ENCODE results near the gene ROBO2.

The ROBO2 gene

DNA sequence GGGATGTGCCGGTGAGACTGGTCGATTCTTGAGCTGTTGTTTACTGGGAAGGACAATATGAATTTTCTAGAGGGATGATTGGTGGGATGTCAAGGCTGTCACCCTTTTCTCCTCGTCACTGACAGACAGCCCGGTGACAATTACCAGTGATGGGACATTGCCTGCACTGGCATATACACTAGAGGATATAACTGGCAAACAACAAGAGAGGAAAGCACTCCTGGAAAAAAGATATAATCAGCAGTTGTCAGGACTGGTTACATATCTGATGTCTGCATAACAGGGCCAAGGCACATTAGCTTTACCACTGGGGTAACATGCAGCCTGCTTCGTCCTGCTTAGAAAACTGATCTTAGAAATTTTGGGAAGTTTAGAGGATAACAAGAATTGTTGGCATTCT is 131.1 kb downstream of the ROBO2 start:
- H3K4me3 ChIP-seq (ENCODE audit: low read length), result no peak overlapping the region
- no peak for DNase-seq (ENCODE audit: low read depth, low spot score)

DNA sequence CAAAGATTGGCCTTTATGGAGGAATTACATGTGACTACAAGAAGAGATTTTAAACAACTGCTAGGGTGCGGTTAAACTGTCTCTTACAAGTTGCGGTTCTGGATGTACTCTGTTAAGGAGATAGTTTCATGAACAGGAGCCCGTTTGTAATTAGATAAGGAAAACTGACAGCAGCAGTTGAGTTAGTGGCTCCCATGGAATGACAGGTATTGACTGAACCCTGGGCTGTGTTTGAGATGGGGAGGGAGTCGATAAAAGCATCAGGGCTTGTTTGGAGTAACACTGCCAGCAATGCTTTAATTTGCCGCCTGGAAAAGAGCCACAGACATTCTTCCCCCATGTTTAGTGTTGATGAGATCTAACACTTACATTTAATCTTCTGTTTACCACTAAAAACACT is 139.9 kb downstream of the ROBO2 start:
- no peak overlapping the region for H3K4me3 ChIP-seq (ENCODE audit: low read length)
- peak; percentile 20 for DNase-seq (ENCODE audit: low read depth, low spot score)

DNA sequence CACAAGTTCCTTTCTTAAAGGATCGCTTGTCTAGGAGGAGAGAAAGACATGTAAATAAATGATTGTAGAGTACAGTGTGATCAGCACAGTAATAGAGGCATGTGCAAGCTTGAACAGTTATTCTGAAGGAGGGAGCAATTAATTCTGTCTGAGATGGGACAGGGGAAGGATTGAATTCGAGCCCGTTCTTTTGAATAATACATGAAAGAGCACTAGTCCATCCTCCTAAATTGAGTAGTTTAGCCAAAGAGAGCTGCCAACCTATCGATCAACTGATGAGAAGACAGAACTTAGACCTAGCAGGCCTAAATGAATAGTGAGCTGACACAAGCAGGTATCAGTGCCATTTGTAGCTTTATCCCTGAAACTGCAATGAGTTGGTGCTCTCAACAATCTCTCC is 142.4 kb downstream of the ROBO2 start:
- no peak for DNase-seq (ENCODE audit: low read depth, low spot score)

DNA sequence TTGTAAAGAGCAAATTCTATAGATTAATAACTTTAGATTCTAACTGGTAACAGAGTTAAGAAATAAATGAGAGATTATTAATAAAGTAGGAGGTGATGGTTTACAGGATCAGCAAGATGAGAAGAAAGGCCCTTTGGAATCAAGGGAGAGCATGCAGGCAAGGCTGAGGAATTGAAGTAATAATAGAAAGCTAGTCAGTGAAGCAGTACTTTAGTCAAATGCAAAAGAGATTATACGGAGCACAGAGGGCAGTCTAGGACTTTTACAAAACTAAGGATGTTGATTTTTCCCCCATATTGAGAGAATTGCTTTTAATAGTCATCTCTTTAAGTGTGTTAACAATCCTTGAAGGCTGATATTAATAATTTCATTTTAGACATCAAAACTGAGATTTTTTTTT is 146.4 kb downstream of the ROBO2 start:
- DNase-seq (ENCODE audit: low read depth, low spot score), result no peak
- H3K4me3 ChIP-seq (ENCODE audit: low read length), result no peak overlapping the region

More for the DNA sequence above, 142.4 kb downstream of the ROBO2 start:
- H3K4me3 ChIP-seq (ENCODE audit: low read length), result no peak overlapping the region

DNA sequence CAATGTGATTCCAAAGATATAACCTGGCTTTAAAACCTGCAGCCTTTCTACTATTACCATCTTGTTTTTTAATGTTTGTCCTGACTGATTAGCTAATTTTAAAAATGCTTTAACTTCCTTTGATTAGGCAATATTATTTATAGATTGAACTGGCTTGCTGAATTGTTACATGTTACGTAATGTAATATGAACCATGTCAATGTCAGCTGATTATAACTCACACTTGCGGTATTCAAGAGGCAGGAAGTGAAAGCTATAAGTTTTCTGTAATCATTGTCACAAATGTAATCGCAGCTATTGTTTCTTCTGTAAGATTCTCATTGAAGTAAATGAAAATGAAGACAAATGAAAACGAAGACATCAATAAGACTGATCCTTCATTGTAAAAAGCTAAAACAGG is 146.8 kb downstream of the ROBO2 start:
- H3K4me3 ChIP-seq (ENCODE audit: low read length), result no peak overlapping the region
- DNase-seq (ENCODE audit: low read depth, low spot score), result no peak

DNA sequence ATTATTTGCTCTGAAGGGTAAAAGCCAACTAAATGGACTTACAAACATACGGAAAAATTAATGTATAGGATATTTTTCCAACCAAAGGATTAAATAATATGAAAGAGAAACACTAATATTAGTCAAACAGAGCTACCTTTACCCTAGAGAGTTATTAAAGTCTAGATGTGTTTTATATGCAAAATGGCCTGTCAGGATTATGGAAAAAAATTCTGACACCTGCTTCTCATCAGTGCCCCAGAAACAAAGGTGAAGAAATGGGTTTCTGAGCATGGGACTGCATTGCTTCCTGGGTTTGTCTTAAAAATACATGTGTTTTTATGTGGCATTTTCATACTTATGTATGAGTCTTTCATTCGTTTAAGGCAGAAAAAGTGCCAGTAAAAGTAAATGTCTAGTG is 148.3 kb downstream of the ROBO2 start:
- no peak for DNase-seq (ENCODE audit: low read depth, low spot score)
- H3K4me3 ChIP-seq (ENCODE audit: low read length), result no peak overlapping the region

DNA sequence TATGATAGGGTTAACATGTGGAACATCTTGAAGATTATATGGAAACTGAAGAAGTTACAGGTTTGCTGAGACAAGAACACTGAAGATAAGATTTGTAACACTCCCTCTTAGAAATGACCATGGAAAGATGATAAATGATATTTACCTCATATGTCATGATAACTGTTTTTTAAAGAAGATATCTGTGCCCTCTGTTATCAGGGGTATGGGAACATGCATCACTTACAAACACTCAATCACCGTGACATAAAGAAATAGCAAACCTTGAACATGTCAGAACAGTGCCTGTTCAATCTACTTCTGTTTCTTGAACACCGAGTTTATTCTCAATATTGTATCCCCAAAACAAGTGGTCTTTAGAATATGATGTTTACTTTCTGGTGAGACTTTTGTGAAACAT is 149.4 kb downstream of the ROBO2 start:
- no peak overlapping the region for H3K4me3 ChIP-seq (ENCODE audit: low read length)

DNA sequence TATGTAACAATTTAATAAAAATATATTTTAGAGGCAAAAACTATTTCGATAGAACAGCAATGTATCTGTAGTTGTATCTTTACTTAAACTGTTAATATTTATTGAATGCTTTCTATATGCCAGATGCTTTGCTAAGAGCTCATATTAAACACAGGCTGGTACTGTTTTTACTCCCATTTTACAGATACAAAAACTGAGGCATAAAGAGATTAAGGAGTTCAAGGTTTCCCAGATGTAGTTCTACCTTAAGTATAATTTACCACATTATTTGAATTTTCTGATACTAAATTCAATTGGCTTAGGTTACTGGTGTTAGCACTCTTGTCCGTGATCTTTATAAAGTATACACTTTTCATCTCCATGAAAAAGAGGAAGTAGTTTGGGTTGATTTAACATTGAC is 149.8 kb downstream of the ROBO2 start:
- no peak overlapping the region for H3K4me3 ChIP-seq (ENCODE audit: low read length)
- no peak for DNase-seq (ENCODE audit: low read depth, low spot score)

More for the DNA sequence above, 149.4 kb downstream of the ROBO2 start:
- no peak for DNase-seq (ENCODE audit: low read depth, low spot score)

DNA sequence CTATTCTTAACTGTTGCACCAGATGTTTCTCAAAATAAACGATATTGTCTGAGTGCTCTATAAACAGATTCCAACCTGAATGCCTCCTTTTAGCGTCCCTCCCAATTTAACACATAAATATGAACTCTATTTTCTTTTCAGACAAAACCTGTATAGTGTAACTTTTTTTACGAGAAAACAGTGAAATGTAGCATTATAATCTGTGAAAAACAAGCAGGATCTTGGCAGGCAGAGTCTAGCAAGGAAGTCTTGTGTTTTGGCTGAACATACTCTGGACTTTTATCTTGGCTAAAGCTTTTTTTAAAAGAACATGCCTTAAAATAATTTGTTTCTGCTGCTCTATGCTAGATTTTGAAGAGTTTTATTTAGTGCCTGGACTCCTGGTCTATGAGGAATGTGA is 150.5 kb downstream of the ROBO2 start:
- H3K4me3 ChIP-seq (ENCODE audit: low read length), result no peak overlapping the region
- no peak for DNase-seq (ENCODE audit: low read depth, low spot score)

DNA sequence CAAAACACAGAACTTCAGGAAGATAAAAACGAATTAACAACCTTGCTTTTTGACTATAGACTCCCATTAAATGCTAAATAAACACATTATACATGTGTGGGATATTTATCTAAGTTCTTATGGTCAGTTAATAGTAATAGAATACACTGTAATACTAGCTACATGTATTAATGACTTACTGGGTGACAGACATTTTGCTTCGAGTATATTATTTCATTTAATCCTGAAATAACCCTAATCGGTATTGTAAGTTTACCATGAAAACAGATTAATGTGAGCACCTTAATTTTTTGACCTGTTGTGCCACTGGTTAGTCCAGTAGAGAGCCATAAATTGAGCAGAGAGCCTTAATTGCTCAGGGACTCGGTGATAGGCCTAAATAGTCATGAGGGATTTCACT is 151.1 kb downstream of the ROBO2 start:
- H3K4me3 ChIP-seq (ENCODE audit: low read length), result no peak overlapping the region
- DNase-seq (ENCODE audit: low read depth, low spot score), result no peak

DNA sequence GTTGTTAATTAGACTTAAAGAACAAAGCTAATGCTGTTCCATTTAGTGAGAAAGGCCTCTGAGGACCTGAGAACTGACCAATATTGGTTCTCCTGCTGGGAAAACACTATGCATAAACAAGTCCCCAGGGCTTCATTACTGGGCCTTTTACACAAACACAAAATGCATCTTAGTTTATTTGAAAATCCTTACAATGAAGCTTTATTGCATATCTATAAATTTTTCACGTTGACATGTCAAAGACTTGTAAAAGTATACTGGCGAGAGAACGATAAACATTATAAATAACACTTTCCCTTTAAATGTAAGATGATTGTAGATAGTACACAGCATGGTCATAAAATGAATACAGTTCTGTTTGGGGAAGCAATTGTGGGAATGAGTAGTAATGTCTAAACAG is 151.7 kb downstream of the ROBO2 start:
- DNase-seq (ENCODE audit: low read depth, low spot score), result no peak
- no peak overlapping the region for H3K4me3 ChIP-seq (ENCODE audit: low read length)

DNA sequence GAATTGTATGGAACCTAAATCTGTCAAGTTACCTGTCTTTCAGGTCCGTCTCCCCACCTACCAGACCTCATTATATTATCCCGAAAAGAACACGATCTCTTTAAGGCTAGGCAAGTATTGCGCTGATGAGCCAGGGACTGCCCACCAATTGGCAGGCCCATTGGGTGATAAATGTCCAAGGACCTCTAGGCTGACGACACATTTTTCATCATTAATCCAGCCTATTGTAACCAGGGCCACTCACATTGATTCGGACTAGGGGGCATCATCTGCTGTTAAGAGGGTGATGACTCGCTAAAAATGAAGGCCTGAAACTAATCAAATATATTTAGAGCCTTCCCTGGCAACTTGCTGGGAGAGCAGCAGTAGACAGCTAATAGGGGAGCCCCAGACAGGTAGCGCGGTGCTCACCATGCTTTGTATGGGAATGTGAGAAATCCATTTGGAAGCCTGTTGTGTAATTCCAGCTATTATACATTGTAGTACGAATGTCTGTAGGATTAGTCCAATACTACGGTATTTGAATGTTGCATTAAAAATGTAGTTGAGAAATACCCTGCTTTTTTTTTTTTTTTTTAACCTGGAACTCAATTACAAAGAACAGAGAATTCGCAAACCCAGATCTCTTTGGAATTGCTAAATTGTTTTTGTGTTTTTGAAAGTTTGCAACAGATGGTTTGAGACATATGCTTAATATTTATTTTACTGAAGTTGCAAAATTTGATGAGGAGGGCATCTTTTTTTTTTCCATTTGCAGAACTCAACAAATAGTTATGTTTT is 156.1 kb downstream of the ROBO2 start:
- no peak overlapping the region for H3K4me3 ChIP-seq (ENCODE audit: low read length)
- DNase-seq (ENCODE audit: low read depth, low spot score), result no peak

DNA sequence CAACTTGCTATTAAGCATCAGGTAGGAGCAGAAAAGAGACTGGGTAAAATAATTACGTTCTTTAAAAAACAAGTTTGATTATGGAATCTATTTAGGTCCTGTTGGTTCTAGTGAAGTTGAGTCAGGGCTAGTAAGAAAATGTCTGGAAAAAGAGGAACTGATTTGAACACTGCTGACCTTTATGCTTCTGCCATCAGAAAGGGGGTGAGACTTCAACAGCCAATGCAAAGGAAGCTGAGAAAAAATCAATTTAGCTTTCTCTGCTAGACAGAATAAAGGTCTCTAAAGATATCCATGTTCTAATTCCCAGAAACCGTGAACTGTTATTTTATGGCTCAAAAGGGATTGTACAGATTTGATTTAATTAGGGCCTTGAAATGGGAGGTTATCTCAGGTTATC is 157.5 kb downstream of the ROBO2 start:
- DNase-seq (ENCODE audit: low read depth, low spot score), result no peak
- H3K4me3 ChIP-seq (ENCODE audit: low read length), result no peak overlapping the region

DNA sequence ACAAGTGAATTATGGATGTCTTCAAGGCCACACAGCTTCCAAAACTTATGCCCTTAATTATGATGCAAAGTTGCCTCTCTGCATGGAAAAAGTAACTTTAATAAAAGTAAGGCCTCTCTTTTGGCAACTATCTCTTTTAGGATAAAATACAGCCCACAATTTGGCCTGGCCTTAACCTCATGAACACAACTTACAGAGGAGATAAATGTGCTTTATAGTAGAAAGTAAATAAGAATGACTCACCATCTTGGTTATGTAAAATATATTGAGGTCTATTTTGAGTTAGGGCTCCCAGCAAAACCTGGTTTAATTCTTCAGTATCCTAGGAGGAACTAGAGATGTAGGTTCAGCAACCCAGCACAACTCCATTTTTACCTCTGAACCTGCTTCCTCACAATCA is 164.0 kb downstream of the ROBO2 start:
- no peak for DNase-seq (ENCODE audit: low read depth, low spot score)
- H3K4me3 ChIP-seq (ENCODE audit: low read length), result no peak overlapping the region

DNA sequence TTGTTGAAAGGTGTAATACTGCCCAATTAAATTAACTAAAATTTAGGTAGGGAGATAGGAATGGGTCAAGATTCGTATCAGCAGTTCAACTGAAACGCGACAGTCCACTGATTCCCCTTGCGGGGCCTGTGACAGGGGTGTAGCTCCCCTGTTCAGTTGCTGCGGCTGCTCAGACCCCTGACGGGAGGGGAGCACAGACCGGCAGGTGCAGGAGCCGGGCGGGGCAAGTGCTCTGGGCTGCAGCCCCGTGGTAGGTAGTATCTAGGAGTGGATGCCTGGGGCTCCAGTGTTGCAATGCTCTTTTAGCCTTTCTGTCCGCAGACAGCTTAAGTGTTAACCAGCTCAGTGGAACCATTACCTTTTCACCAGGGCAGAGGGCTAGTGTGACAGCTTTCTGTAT is 164.9 kb downstream of the ROBO2 start:
- no peak overlapping the region for H3K4me3 ChIP-seq (ENCODE audit: low read length)
- DNase-seq (ENCODE audit: low read depth, low spot score), result no peak

DNA sequence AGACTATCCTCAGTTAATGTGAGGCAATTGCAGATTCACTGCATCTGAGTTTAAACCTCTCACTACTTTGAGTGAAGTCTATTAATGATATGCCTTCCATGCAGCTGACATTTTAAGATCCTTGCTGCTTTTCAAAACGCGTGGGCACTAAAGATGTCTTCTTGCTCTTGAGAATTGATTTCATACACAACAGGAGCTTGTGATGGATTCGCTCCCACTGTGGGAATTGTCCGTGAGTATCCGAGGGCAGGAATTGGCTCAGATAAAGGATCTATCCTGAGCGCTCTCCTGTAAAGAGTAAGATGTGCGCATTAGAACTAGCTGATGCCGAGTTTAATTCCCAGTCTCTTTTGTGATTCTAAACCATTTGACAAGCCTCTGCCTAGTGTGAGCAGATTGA is 167.9 kb downstream of the ROBO2 start:
- no peak overlapping the region for H3K4me3 ChIP-seq (ENCODE audit: low read length)
- no peak for DNase-seq (ENCODE audit: low read depth, low spot score)

DNA sequence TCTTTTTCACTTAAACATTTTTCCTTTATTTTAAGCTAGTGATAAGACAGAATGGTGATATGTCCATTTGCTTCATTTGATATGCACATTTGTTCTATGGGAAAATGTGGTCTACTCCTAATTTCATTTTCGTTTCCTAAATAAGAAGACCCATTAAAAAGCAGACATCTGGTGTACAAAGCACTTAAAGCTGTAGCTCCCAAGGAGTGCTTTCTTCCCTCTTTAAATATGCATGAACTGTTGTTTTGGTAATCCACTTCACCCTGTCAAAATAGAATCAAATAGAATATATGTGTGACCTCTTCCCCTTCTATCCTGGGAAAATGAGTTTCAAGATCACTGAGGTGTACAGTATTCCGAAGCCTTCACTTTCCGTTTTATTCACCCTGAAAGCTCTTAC is 182.8 kb downstream of the ROBO2 start:
- DNase-seq (ENCODE audit: low read depth, low spot score), result no peak
- no peak overlapping the region for H3K4me3 ChIP-seq (ENCODE audit: low read length)

DNA sequence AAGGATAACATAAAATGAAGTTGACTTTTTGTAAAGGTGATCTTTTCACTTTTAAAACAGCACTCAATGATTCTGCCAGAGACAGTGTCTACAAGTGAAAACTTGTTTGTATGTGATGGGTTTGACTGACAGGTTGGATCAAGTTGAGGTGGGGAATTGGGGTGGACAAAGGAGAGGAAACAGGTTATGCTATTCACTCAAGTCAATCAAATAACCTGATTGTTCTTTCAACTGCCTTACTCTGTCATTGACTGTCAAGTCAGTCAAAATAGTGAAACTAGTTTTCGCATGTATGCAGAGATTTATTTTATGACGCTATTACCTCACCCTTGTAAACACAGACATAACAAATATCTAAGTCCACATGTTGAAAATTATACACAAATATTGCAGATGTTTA is 187.7 kb downstream of the ROBO2 start:
- no peak overlapping the region for H3K4me3 ChIP-seq (ENCODE audit: low read length)
- no peak for DNase-seq (ENCODE audit: low read depth, low spot score)

DNA sequence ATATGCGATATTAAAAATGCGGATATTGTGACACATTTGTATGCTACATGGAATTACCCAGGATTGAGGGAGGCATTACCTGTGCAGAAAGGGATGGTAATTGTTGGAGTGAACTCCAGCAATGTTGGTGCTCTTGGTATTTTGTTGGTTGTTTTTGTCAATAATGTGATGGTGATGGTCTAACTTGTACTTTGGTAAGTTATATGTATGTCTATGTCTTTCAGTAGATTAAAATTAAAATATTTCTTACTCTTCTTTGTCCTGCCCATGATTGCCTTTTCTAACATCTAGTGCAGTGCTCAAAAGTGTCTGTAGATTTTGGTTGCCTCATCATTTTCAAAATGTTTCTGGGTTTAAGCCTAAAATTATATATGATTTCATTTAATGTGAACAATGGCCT is 192.7 kb downstream of the ROBO2 start:
- no peak overlapping the region for H3K4me3 ChIP-seq (ENCODE audit: low read length)
- DNase-seq (ENCODE audit: low read depth, low spot score), result no peak

DNA sequence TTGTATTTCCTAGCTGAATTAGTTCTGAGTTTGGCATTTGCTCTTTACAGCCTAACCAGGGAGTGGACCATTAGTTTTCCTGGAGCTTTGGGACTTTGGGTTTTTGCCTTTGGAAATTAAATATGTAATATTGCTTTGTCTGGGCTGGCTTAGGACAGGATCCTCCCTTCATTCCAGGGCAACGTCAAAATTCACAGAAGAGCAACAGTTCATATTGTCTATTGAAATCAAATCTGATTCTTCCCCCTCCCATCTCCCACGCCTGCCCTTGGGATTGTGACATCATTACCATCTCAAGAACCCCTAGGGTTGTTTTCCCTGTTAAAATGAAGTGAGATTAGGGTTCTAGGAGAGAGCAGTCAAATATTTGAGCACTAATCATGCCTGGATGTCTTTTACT is 194.1 kb downstream of the ROBO2 start:
- no peak overlapping the region for H3K4me3 ChIP-seq (ENCODE audit: low read length)
- no peak for DNase-seq (ENCODE audit: low read depth, low spot score)

DNA sequence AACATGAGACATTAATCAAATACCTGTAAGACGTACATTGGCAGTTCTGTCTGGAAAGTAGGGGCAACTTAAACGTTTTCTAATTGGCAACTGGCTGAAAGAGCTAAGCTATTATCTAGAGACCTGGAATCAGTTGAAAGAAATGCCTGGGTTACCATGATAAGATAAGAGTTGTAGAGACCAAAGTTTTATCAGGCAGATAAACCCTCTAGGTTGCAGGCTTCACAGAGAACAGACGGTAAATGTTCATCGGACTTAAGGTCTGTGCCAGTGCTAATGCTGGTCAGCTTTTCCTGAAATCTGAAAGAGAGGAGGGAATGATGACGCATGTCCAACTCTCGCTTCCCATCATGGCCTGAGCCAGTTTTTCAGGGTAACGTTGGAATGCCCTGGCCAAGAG is 196.2 kb downstream of the ROBO2 start:
- DNase-seq (ENCODE audit: low read depth, low spot score), result no peak
- H3K4me3 ChIP-seq (ENCODE audit: low read length), result no peak overlapping the region
